Sciatic nerve (tissue), 2 donors: ENCODE data around the gene PHACTR2. TPM values are rescaled to one million over a fixed set of nuclear protein-coding genes. Genes with fewer than 3 reads are reported as not detected.
A peak's percentile ranks its signal among the peaks of the same experiment; 100 is the strongest.

ENCODE experiments used
- ATAC-seq: fragments of 200-7000 bp; cut with Tn5 transposase; one replicate; pipeline ENCODE4 v1.9.1; 2020; ENCODE audit warnings: mild to moderate bottlenecking, moderate library complexity
- DNase-seq: peaks from one replicate; pipeline ENCODE4 v3.0.0-alpha.2; 2020; ENCODE audit warnings: low spot score
- intact Hi-C: fragments of 100-400 bp; cut with DNase I; formaldehyde crosslinking; loops from one replicate; pipeline ENCODE4 v1.14.2; 2022
- total RNA-seq: library from RNA; stranded (reverse); fragmentation: NEBNext Ultra II Directional; extraction: Animal tissue kit (Norgen Biotek cat#: 25700); gene quantifications from one replicate; pipeline ENCODE4 v1.2.1, GENCODE V29; 2021
- donor health status: DM: no; HTN: no; CAD: no.
- donor health status: DM: no; HTN: no; CAD: no.

PHACTR2 gene
- total RNA-seq, 1 donor from 2014 or later = 141 TPM

DNA sequence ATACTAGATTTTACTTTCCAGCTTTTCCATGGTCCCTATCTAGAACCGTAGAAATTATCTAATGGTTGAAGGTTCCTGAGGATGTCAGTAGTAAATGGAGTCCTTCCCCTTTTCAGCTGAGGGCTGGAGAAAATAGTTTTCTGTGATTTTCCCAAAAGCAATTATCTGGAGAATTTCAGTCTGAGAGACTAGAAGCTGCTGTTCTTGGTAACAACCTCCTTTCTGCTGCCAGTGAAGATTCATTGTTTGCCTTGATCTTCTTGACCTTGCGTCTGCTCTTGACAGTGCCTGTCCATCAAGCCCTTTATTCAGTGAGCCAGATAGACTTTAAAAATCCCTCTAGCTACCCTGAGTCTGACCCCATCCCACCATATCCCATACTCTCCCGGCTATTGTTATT, 73.1 kb downstream of the PHACTR2 start:
- intact Hi-C loops = no loop called here
- ATAC-seq = peak; percentile 31
- no peak for DNase-seq

GRCh38 chr6:143752459-143752858, 74.7 kb downstream of the PHACTR2 start:
- intact Hi-C loops = no loop called here
- no peak for DNase-seq
- ATAC-seq = no peak

DNA sequence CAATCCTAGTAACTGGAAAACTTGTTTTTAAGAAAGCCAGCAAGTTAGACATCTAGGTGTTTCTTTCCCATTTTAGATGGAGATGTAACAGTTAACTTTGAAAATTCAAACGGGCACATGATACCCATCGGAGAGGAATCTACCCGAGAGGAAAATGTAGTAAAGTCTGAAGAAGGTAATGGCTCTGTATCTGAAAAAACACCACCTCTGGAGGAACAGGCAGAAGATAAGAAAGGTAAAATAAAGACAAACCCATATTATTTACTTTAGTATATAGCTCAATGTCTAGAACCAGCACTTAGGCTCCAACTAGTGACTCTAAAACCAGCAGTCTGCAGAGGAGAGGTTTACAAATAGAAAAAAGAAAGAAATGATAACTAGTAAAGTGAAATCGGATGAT, 75.9 kb downstream of the PHACTR2 start:
- intact Hi-C loops = no loop called here
- ATAC-seq = no peak
- no peak for DNase-seq

DNA sequence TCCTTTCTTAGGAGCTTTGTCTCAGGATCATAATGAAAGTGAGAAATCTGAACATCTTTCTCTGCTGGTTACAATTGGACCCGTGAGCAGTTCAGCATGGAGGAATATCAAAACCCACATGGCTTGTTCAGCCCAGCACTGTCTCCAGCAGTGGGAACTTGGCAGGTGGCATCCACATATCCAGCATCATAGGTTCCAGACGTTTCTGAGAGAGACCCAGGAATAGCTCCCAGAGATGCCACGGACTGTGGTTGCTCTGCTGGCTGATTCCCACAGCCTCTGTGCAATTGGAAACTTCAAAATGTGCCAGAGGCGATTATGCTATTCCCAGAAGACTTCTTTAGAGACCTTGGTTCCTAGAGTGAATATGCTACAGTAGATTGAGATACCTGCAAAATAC, 76.4 kb downstream of the PHACTR2 start:
- peak; percentile 51 for ATAC-seq
- DNase-seq = no peak
- intact Hi-C loops = no loop called here

GRCh38 chr6:143755301-143755744, 77.6 kb downstream of the PHACTR2 start:
- intact Hi-C loops = no loop called here
- DNase-seq (no peak), ATAC-seq (no peak)

DNA sequence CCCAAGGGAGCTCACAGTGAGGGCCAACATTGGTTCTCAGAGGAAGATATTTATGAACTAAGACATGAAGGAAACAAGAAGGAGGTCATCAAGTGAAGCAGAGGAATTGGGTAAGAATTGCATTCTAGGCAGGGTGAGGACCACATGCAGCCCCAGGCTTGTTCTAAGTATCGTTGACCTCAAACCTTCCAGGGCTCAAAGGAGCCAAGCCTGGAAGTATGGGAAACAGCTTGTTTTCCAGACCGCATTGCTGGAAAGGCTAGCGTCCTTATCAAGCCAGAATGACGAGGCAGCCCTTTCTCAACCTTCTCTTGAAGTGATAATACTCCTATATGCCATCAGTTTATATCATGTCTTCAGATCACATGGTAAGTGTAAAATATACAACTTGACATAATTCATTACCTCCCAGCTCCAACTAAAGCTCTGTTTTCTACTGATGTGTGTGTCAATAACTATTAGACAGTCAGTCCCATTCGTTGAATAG, 79.6 kb downstream of the PHACTR2 start:
- ATAC-seq (no peak), DNase-seq (no peak)
- intact Hi-C loops = no loop called here

- ATAC-seq (no peak), DNase-seq (no peak)
- intact Hi-C loops = no loop called here
Observed at GRCh38 chr6:143758551-143758950, 80.8 kb downstream of the PHACTR2 start.

DNA sequence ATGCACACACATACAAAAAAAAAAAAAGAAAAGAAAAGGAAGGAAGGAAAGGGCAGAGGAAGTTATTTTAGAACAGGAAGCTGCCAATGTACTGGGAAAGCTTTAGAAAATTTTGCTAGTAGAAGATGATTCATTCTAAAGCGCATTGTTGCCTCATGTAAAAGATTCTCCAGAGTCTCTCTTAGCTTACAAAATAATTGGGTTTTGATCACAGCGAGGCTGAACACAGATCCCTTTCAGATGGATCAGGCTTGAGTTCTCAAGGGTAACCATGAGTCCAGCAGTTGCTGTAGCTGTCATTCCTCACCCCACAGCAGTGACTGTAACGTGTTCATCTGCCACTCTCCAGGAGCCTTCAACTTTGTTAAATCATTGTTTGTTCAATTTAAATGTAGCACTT, 81.9 kb downstream of the PHACTR2 start:
- peak; percentile 78 for ATAC-seq
- intact Hi-C loops = no loop called here

GRCh38 chr6:143761074-143761473, 83.3 kb downstream of the PHACTR2 start:
- no peak for DNase-seq
- intact Hi-C loops = no loop called here

More for the DNA sequence above, 81.9 kb downstream of the PHACTR2 start:
- no peak for DNase-seq

DNA sequence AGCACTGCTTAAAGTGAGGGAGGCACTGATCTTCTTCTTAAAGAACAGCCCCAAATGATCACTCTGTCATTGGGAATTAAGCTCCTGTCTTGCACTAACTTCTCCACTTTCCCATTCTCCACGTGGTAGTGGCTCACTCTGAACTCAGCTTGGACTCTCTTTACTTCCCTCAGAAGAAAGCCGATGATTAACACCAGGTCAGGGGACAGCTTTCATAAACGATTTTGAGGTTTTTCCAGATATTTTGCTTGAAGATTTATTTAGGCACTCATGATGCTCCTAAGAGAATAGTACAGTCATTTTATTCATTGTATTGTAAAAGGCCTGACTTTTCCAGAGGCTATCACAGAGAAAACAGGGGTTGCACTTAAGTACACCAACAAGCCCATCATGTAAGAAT, 84.4 kb downstream of the PHACTR2 start:
- intact Hi-C loops = no loop called here
- no peak for DNase-seq
- no peak for ATAC-seq

More at GRCh38 chr6:143761074-143761473, 83.3 kb downstream of the PHACTR2 start:
- no peak for ATAC-seq

- no peak for ATAC-seq
- no peak for DNase-seq
- intact Hi-C loops = no loop called here
Observed at GRCh38 chr6:143765422-143766184, 87.8 kb downstream of the PHACTR2 start.

- intact Hi-C loops = no loop called here
- ATAC-seq = no peak
- no peak for DNase-seq
Observed at GRCh38 chr6:143766185-143766553, 88.4 kb downstream of the PHACTR2 start.

DNA sequence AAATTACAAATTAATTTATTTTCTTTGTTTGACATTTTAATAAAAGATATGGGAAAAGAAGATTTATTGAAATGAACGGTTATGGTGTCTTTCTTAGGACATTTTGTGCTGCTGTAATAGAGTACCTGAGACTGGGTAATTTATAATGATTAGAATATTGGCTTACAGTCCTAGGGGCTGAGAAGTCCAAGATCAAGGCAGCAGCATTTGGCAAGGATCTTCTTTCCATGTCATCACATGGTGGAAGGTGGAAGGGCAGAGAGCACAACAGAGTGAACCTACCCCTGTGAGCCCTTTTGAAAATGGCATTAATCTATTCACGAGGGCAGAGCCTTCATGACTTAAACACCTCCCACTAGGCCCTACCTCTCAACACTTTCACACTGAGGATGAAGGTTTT, 89.7 kb downstream of the PHACTR2 start:
- DNase-seq (no peak), ATAC-seq (no peak)
- intact Hi-C loops = no loop called here

GRCh38 chr6:143772116-143773086, 94.6 kb downstream of the PHACTR2 start:
- intact Hi-C loops = no loop called here

DNA sequence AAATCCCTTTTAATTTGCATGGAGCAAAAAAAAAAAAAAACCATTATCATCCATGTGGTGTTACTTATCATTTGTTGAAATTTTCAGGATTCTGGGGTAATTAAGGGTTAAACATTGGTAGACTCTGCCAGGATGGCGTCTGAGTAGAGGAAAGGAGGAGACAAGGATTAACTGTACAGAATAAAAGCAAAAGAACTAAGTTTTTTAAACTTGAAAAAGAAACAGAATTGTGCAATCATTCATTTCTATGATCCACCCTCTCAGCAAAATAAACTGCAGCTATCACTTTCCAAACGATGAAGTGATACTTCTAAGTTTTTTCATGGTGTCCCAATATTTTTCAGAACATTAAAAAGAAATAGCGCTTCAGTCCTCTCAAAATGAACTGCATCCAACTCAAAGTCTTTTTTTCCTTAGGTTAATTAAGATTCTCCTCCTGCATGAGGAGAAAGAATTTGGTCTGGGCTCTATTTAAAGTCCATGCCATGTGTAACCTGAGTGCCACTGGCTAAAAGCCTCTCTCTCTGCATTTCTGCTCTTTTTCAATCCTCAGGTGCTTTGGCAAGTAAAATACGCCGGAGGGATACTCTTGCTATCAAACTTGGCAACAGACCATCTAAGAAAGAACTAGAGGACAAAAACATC, 95.9 kb downstream of the PHACTR2 start:
- no peak for DNase-seq
- ATAC-seq = peak; percentile 85
- intact Hi-C loops = no loop called here

More at GRCh38 chr6:143772116-143773086, 94.6 kb downstream of the PHACTR2 start:
- no peak for DNase-seq
- peak; percentile 27 for ATAC-seq

DNA sequence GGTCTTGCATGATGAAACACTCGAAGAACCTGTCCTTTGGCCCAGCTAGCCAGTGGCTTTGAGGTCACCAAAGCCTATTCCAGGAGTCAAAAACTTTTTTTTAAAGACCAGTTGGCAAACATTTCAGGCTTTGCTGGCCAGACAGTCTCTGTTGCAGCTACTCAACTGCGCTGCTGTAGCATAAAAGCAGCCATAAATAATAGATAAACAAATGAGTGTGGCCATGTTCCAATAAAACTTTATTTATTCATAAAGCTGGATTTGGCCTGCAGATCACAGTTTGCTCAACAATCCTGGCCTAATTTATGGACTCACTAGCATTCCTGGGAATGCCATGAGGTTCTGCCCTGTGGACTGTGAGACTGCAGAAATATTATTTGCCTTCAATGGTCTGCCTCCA, 96.6 kb downstream of the PHACTR2 start:
- ATAC-seq (peak; percentile 72), DNase-seq (no peak)
- intact Hi-C loops = no loop called here

DNA sequence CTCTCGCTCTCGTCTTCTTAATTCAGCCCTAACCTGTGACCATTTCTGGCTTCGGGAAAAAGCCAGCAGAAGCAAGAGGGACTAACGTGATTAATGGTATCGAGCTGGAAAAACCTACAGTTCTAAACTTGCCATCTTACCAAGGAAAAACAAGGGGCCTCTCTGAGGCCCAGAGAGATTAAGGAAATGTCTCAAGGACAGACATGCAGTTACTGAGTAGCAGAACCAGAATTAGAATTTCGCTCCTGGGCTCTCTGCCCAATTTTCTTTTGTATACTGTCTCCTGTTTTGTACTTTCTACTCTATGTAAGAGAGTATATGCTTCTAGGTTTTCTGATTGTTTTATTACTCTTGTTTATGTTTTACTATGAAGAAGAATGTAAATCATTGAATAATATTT, 97.6 kb downstream of the PHACTR2 start:
- no peak for DNase-seq
- intact Hi-C loops = no loop called here
- no peak for ATAC-seq

- ATAC-seq (no peak), DNase-seq (no peak)
- intact Hi-C loops = no loop called here
Observed at GRCh38 chr6:143778926-143779325, 101.2 kb downstream of the PHACTR2 start.

GRCh38 chr6:143782481-143782880, 104.7 kb downstream of the PHACTR2 start:
- intact Hi-C loops = no loop called here
- no peak for ATAC-seq
- no peak for DNase-seq
